Upper lobe of left lung (tissue), 6 donors: ENCODE results near the gene TMTC2. TPM values are rescaled to one million over a fixed set of nuclear protein-coding genes. Genes with fewer than 3 reads are reported as not detected.

Experiments
- ATAC-seq, 2 donors: fragments of 200-7000 bp; cut with Tn5 transposase; one replicate each; pipeline ENCODE4 v1.9.1; 2022; ENCODE audit warnings: mild to moderate bottlenecking in 2 of 2, moderate library complexity in 2 of 2; ENCODE audit not compliant: low FRiP score in 2 of 2
- DNase-seq, 2 donors: peaks; one replicate each; pipeline ENCODE4 v3.0.0-alpha.2; 2019 to 2020
- H3K27ac ChIP-seq, 4 donors: fragments of 200-600 bp; sonication (generic); one replicate each; pipeline ENCODE4 v1.5.1; 2016 to 2019
- H3K27me3 ChIP-seq, 4 donors: fragments of 200-600 bp; sonication (generic); one replicate each; pipeline ENCODE4 v1.5.1; 2017 to 2019
- H3K36me3 ChIP-seq, 4 donors: fragments of 200-600 bp; sonication (generic); one replicate each; pipeline ENCODE4 v1.5.1; 2016 to 2019
- H3K4me1 ChIP-seq, 4 donors: fragments of 200-600 bp; sonication (generic); one replicate each; pipeline ENCODE4 v1.5.1; 2018 to 2019
- H3K4me3 ChIP-seq, 4 donors: fragments of 200-600 bp; sonication (generic); one replicate each; pipeline ENCODE4 v1.5.1; 2017 to 2019; ENCODE audit warnings: mild to moderate bottlenecking in 2 of 4, moderate library complexity in 1 of 4
- H3K9me3 ChIP-seq, 4 donors: fragments of 200-600 bp; sonication (generic); one replicate each; pipeline ENCODE4 v1.5.1; 2018 to 2019
- CTCF ChIP-seq, 6 experiments: fragments of 450-650 bp in 4 of 6; fragments of 200-600 bp in 2 of 6; sonication (generic) in 2 of 6; IDR thresholded peaks; one replicate each; pipeline ENCODE4 v1.5.1; 2016 to 2019; ENCODE audit warnings: antibody characterized with exemption in 6 of 6
- EP300 ChIP-seq, 4 donors: sonication (generic); formaldehyde crosslinking; IDR thresholded peaks; one replicate each; pipeline ENCODE4 v1.5.1; 2017; ENCODE audit warnings: antibody characterized with exemption in 4 of 4, control low read depth in 2 of 4
- POLR2A ChIP-seq, 4 donors: fragments of 450-650 bp; IDR thresholded peaks; one replicate each; pipeline ENCODE4 v1.5.1; 2016 to 2017; ENCODE audit warnings: antibody characterized with exemption in 4 of 4, mild to moderate bottlenecking in 2 of 4
- POLR2AphosphoS5 ChIP-seq, 2 donors: sonication (generic); formaldehyde crosslinking; IDR thresholded peaks; one replicate each; pipeline ENCODE4 v1.5.1; 2017; ENCODE audit warnings: antibody characterized with exemption in 2 of 2
- WGBS, 2 donors: methylation state at CpG; one replicate each; pipeline ENCODE4 v1.1.5; 2017 to 2018; 5-methylcytosine and 5-hydroxymethylcytosine counted together
- total RNA-seq, 6 donors: library from RNA; depleted of rRNA in 4 of 6; stranded (reverse); fragments of >200 nt in 4 of 6; gene quantifications; one replicate each; pipeline versions ENCODE4 v1.1.0 to v1.2.1, GENCODE V29; 2016 to 2021
- donor health status: DM: no; HTN: no; CAD: no; lungs with moderate emphysema.
- donor health status: DM: no; HTN: yes; CAD: no; lungs with severe emphysema.

Gene TMTC2
- total RNA-seq, 6 donors from 2014 or later, result 21.2 to 37.7 (median 26.8) TPM

GRCh38 chr12:82981150-82981549 lies 294.4 kb downstream of the TMTC2 start:
- no peak overlapping the region for H3K4me3 ChIP-seq
- H3K27ac ChIP-seq, result no peak overlapping the region
- TF ChIP-seq POLR2AphosphoS5 (IDR thresholded peaks at IDR 0.05), result no peak
- no peak for TF ChIP-seq CTCF (IDR thresholded peaks at IDR 0.05)
- TF ChIP-seq POLR2A (IDR thresholded peaks at IDR 0.05), result no peak
- TF ChIP-seq EP300 (IDR thresholded peaks at IDR 0.05), result no peak
- DNase-seq (no peak), ATAC-seq (no peak)
- no peaks in the 10 kb centered on the region for H3K4me1 ChIP-seq
- H3K9me3 ChIP-seq, result no peaks in the 10 kb centered on the region
- 97 to 100% methylated on average over 1 of the region's 1 CpG for WGBS, 2 donors
- H3K36me3 ChIP-seq, result no peaks in the 10 kb centered on the region
- no peaks in the 10 kb centered on the region for H3K27me3 ChIP-seq

- Histone ChIP-seq H3K9me3 (no peaks in the 10 kb centered on the region), H3K27ac (no peak overlapping the region), H3K27me3 (no peaks in the 10 kb centered on the region), H3K36me3 (no peaks in the 10 kb centered on the region), H3K4me3 (no peak overlapping the region), H3K4me1 (peaks cover 0 to 6% (median 1%) of the 10 kb centered on the region in 4 donors)
- DNase-seq, result no peak
- 89 to 98% methylated on average over 12 of the region's 12 CpGs for WGBS, 2 donors
- no peak for ATAC-seq
- no peak for TF ChIP-seq POLR2A (IDR thresholded peaks at IDR 0.05)
Measured at GRCh38 chr12:82994117-82994516, 307.4 kb downstream of the TMTC2 start.

- Histone ChIP-seq H3K36me3 (no peaks in the 10 kb centered on the region), H3K4me3 (no peak overlapping the region), H3K4me1 (peaks cover 0 to 6% (median 1%) of the 10 kb centered on the region in 4 donors), H3K27me3 (no peaks in the 10 kb centered on the region), H3K27ac (no peak overlapping the region), H3K9me3 (no peaks in the 10 kb centered on the region)
- ATAC-seq (no peak), DNase-seq (no peak)
- TF ChIP-seq POLR2AphosphoS5 (IDR thresholded peaks at IDR 0.05), result no peak
- no peak for TF ChIP-seq EP300 (IDR thresholded peaks at IDR 0.05)
- no peak for TF ChIP-seq CTCF (IDR thresholded peaks at IDR 0.05)
Measured at GRCh38 chr12:82996168-82996812, 309.6 kb downstream of the TMTC2 start.

GRCh38 chr12:82998509-82998908 lies 311.8 kb downstream of the TMTC2 start:
- no peak for ATAC-seq

GRCh38 chr12:83003026-83003425 lies 316.3 kb downstream of the TMTC2 start:
- Histone ChIP-seq H3K27me3 (no peaks in the 10 kb centered on the region), H3K9me3 (no peaks in the 10 kb centered on the region), H3K36me3 (no peaks in the 10 kb centered on the region), H3K4me1 (no peaks in the 10 kb centered on the region), H3K27ac (no peak overlapping the region), H3K4me3 (no peak overlapping the region)
- TF ChIP-seq CTCF (IDR thresholded peaks at IDR 0.05) (no peak), EP300 (IDR thresholded peaks at IDR 0.05) (no peak)
- ATAC-seq (no peak), DNase-seq (no peak)
- WGBS, 2 donors, result 48 to 50% methylated on average over 2 of the region's 2 CpGs

More at GRCh38 chr12:82998509-82998908, 311.8 kb downstream of the TMTC2 start:
- Histone ChIP-seq H3K4me3 (no peak overlapping the region), H3K27ac (no peak overlapping the region), H3K4me1 (peaks cover 0 to 6% (median 1%) of the 10 kb centered on the region in 4 donors), H3K36me3 (no peaks in the 10 kb centered on the region), H3K27me3 (no peaks in the 10 kb centered on the region), H3K9me3 (no peaks in the 10 kb centered on the region)
- DNase-seq, result no peak
- TF ChIP-seq EP300 (IDR thresholded peaks at IDR 0.05) (no peak), POLR2A (IDR thresholded peaks at IDR 0.05) (no peak), POLR2AphosphoS5 (IDR thresholded peaks at IDR 0.05) (no peak), CTCF (IDR thresholded peaks at IDR 0.05) (no peak)
